HG03095 (cell line): ENCODE data around the gene ANKS1B.

Experiments used
- ATAC-seq: cut with Tn5 transposase; IDR thresholded peaks from one replicate; pipeline ENCODE4 v1.9.1; 2021; ENCODE audit warnings: moderate library complexity; ENCODE audit not compliant: unreplicated experiment

Gene ANKS1B

GRCh38 chr12:99140017-99140720, 844.6 kb downstream of the ANKS1B start:
- no peak for ATAC-seq

DNA sequence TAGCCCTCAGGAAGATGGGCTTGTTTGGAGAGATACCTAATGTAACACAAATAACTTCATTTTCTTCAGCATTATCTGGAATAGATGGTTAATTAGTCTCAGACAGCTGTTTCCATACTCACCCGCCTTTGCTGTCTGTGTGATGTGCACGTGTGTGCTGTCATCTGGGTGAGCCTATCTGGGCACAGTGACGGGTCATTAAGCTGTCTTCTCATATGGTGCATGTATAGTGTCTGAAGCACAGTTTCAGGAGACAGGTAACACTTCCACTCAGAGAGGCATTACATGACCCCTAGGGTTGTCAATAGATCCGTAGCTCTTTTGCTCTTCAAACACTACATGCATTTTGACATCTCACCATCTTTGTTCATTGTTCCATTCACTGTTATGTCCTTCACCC, 846.3 kb downstream of the ANKS1B start:
- ATAC-seq = no peak

DNA sequence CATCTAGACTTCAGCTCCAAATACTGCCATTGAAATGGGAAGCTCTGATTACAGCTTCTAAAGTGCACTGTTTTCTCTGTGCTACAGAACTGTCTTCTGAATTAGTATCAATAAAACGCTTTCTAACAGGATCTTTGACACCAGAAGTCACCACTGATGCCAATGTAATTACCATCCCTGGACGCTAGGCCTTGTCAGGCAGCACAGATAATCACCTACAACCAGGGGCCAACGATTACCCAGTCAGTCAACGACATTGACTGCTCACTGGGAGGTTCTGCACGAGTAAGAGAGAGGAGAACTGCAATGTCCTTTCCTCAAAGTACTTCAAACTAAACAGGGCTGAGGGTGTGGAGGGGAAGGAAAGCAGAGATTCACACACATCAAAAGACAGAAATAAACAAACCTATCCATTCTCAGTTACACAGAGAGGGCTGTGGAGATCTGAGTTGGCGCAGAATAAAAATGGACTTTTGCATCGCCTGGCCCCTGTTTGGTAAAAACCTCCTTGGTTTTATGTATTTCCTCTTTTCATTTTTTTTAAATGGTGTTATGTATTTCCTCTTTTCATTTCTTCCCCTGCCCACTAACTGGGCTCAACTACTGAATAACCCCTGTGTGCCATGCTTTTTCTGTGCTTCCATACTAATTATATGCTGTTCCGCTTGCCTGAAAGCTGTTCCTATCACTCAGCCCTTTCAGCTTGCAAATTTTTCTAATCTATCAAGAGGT, 847.4 kb downstream of the ANKS1B start:
- ATAC-seq = no peak

DNA sequence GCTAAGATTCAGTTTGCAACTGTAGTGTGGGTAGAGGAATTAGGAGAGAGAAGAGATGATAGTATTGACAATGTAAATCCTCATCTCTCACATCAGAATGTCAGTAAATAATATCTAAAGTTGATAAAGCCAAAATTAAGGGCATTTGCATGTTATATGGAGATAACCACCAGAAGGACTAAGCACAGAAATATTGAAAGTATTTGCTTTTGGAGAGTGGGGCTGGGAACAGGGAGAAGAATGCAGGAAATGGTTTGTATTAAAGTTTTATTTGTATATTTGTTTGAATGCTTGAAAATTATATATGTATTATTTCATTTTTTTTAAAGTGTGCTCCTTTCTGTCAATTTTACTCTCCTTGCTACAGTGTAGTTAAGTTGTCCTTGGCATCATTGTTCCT, 848.2 kb downstream of the ANKS1B start:
- no peak for ATAC-seq

DNA sequence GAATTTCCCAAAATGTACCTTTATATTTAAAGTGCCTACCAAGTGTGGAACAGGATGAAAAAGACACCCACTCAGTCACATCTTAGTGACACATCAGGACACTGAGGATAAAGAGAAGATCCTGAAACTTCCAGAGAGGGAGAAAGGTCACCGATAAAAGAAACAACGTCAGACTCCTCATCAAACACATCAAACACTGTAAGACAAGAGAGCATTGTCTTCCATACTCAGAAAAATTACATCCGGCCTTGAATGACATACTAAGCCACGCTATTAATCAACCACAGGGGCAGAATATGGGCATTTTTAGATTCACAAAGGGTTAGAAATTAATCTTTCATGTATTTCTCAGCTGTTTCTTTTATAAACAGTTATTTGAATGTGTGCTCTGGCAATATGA, 849.4 kb downstream of the ANKS1B start:
- no peak for ATAC-seq

GRCh38 chr12:99133401-99133800, 851.3 kb downstream of the ANKS1B start:
- ATAC-seq = no peak

- ATAC-seq = no peak
Observed at GRCh38 chr12:99131751-99132199, 853.0 kb downstream of the ANKS1B start.

DNA sequence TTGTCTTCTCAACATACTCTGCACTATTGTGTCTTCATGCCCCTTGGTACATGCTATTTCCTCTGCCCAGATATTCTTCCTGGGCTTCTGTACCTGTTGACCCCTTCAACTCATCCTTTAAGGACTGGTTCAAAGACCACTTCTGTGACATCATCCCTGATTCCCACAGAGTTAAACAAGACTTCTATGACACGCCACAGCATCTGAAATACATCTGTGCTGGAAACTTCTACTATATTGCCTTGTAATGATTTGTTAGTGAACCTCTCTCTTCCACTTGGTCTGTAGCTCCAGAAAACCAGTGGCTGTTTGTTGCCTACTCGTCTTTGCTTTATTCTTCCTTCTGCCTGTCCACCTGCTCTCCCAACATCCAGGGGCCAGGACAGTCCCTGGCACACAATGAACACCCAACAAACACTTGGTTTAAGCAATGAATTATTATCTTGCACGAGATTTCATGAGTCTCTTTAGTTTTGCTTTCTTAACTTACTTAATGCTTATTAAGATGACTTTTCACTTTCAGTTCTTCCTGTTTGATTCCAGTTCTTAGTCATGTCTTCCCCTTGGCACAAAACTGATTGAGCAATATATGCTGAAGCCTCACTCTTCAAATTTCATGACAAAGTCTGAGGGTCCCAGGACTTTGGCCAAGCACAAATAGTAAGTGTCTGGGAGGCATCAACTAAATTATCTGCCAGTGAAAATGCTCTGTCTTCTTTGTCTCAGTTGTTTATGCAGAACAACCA, 853.8 kb downstream of the ANKS1B start:
- peak; percentile 91 for ATAC-seq

DNA sequence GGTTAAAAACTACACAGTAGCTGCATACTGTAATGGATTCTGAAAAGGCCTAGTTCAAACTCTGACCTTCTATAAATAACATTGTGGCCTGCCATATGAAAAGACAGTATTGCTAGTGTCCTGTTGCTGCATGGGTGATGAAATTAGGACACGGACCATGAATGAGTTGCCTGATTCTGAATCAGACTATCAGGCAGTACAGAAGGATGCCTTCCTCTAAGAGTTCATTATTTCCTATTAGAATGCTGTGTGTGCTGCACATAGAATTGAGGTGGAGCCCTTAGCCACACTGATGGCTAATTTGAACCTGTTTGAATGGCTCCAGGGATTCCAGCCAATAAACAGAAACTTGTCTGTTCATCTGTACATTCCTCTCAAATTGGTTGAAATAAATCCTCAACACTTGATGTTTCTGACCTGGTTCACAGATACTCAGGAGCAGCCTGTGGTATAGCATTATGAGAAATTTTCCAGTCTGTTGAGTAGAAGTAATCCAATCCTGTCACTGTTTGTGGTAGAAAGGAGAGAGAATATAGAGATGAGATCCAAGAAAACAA, 856.4 kb downstream of the ANKS1B start:
- ATAC-seq = no peak

DNA sequence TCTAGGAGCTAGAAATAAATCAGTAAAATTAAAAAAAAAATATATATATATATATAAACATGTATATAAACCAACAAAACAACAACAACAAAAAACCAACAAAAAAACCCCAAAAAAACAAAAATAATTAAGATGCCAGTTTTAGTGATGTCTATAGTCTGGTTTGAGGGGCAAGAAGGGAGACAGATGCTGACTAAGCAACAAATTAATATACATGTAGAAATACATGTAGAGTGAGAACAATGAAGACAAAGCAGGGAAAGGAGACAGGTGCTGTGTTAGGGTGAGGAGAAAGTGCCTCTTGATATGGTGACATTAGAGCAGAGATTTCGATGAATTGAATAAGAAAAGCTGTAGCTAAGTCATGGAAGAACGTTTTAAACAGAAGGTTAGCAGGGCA, 861.8 kb downstream of the ANKS1B start:
- no peak for ATAC-seq

DNA sequence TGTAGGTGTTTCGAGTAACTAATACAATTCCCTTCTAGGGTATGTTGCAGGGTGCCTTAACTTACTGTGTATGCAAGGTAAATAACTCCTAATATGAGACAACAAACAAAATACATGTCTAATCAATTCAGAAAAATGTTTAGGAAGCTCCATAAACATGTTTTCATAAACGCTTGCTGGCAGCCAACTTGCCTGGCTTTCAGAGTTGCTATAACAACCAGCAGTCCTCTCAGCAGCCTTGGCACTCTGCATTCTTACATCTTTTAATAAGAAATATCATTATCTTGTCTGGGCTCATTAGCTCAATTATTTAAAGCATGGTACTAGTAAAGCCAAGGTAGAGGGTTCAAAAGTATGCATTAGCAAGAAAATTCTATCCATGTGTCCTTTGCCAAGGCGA, 862.2 kb downstream of the ANKS1B start:
- ATAC-seq = no peak

DNA sequence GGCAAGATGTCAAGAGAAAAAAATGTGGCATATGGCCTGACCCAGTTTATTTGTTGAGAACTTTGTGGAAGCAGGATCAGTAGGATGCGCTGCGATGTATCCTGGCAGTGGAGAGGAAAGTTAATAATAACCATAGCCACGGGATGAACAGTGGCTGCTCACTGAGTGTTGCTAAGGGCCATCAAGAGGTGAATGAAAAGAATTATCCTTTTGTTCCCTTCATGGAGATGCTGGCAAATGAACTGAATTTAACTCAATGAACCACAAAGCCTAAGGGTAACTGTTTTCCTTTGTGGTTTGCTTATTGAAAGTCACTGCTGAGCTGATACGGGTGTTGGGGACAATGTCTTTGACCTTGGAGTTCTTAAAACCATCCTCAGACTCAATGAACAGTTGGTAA, 863.2 kb downstream of the ANKS1B start:
- ATAC-seq = no peak

DNA sequence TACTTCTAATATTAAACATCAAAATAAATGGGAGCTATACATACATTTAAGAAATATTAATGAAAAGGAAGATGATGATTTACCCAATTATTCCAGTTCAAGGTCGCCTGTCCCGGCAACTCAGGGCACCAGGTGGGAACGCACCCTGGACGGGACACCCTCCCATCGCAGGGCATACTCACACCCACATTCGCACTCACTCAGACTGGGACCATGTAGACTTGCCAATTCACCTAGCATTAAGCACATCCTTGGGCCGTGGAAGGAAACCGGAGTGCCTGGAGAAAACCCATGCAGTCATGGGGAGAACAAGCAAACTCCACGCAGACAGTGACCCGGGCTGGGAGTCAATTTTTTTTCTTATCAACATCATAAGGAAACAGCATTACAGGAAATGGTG, 864.8 kb downstream of the ANKS1B start:
- ATAC-seq = no peak

DNA sequence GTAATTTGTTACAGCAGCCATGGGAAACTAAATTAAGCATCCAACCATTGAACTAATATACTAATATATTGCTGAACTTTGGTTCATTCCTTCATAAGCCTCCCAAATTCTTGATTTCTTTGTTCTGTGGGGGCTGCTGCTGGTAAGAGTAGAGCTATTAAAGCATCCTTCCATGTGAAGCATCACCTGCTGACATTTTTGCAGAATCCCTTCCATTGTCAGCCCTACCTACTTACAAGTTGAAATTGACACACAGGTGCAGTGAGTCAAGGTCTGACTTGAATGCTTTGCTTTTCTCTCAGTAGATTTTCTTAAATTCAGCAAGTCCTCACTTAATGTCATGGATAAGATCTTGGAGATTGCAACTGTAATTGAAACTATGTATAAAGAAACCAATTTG, 865.3 kb downstream of the ANKS1B start:
- ATAC-seq = no peak

DNA sequence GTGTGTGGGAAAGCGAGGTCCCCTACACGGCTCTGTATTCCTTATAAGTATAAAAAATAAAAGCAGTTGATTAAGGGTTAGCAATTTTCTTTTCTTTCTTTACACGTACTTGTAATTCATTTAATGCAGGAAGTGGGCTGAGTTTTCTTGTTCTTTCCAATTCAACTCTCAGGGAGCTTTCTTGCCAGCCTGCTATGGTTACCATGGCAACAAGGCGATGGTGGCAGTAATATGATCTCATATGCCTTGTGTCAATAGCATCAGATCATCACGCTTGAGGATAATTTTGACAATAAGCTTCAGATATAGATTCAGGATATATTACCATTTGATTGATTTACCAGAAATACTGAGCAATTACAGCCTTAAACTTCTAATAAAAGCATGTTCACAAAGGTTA, 873.1 kb downstream of the ANKS1B start:
- no peak for ATAC-seq

DNA sequence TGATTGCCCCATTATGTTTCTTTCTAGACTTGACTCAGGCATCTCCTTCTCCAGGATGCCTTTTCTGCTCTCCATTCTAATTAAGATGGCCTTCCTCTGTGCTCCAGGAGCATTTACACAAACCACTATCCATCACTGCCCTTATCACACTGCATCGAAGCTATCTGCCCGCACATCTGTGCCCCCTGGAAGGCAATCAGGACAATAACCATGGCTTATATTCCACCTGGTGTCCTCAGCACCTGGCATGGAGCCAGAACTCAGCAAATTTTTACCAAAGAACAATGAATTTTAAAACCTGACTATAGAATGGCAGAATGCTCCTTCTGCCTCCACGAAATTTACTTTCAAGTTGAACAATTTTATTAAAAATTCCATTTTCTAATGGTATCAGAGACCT, 873.9 kb downstream of the ANKS1B start:
- ATAC-seq = no peak

GRCh38 chr12:99110212-99110611, 874.5 kb downstream of the ANKS1B start:
- ATAC-seq = no peak

GRCh38 chr12:99108924-99109323, 875.8 kb downstream of the ANKS1B start:
- ATAC-seq = no peak

DNA sequence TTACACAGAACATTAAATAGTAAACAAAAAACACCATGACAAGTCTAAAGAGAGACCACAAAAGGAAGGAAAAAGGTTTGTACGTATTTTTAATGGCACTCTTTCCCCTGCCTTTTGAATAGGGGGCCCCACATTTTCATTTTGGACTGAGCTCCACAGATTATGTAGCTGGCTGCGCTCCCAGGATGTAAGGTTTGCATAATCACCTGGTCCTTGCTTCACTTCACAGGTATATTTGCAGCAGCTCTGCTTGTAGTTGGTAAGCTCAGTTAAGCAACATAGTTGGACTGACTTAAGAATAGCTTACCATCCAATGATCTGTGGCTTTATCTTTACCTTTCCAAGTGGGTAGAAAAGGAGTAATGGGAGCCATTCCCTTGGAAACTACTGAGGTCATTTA, 885.0 kb downstream of the ANKS1B start:
- ATAC-seq = no peak

DNA sequence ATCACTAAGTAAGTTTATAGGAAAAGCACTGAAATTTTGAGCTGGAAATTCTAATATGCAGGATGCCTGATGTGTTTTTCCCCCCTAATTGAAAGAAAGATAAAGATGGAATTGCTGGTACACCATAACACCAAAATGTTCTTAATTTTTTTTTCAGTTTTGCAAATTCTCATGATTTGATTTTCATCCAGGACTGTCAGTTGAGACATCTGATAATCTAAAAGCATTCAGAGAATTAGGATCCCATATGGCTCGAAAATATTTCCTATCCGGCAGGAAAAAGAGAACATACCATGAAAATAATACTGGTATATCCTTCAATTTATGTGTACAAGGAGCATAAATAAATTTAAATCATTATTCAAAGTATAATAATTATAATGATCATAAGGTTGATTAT, 887.6 kb downstream of the ANKS1B start:
- ATAC-seq = no peak

GRCh38 chr12:99093166-99093565, 891.6 kb downstream of the ANKS1B start:
- no peak for ATAC-seq
